Mesendoderm (in vitro differentiated cells): ENCODE results near the gene PLAGL2.

Experiments used
- DNase-seq: peaks from one replicate; pipeline ENCODE4 v3.0.0; 2013
- H2AK5ac ChIP-seq: 2 replicates; pipeline ENCODE4 v1.6.1; 2013; ENCODE audit warnings: low read length, inconsistent platforms
- H2BK120ac ChIP-seq: 2 replicates; pipeline ENCODE4 v1.6.1; 2013; ENCODE audit warnings: low read depth, mild to moderate bottlenecking, low read length, moderate library complexity, mixed read lengths
- H2BK15ac ChIP-seq: replicated peaks from 2 replicates; pipeline ENCODE4 v1.6.1; 2013; ENCODE audit warnings: low read depth, mild to moderate bottlenecking, moderate library complexity
- H2BK5ac ChIP-seq: 2 replicates; pipeline ENCODE4 v1.6.1; 2013; ENCODE audit warnings: low read length, inconsistent platforms
- H3K18ac ChIP-seq: 2 replicates; pipeline ENCODE4 v1.6.1; 2013; ENCODE audit warnings: mild to moderate bottlenecking, low read length, mixed read lengths
- H3K23ac ChIP-seq: one replicate; pipeline ENCODE4 v1.6.1; 2013; ENCODE audit warnings: low read length
- H3K27ac ChIP-seq: 2 replicates; pipeline ENCODE4 v1.5.1; 2013; ENCODE audit warnings: low read depth, mild to moderate bottlenecking, inconsistent platforms, low read length, moderate library complexity
- H3K27me3 ChIP-seq: 2 replicates; pipeline ENCODE4 v1.6.1; 2013; ENCODE audit warnings: low read length, control low read depth, mild to moderate bottlenecking, inconsistent platforms; ENCODE audit not compliant: insufficient read depth, poor library complexity
- H3K36me3 ChIP-seq: 2 replicates; pipeline ENCODE4 v1.6.1; 2013; ENCODE audit warnings: low read length, inconsistent platforms; ENCODE audit not compliant: control insufficient read depth, insufficient read depth
- H3K4ac ChIP-seq: one replicate; pipeline ENCODE4 v1.6.1; 2013; ENCODE audit warnings: low read depth, mild to moderate bottlenecking, low read length, moderate library complexity
- H3K4me1 ChIP-seq: 2 replicates; pipeline ENCODE4 v1.6.1; 2013; ENCODE audit warnings: low read depth, low read length, inconsistent platforms; ENCODE audit not compliant: control insufficient read depth
- H3K4me2 ChIP-seq: 2 replicates; pipeline ENCODE4 v1.6.1; 2013; ENCODE audit warnings: low read length
- H3K4me3 ChIP-seq: 2 replicates; pipeline ENCODE4 v1.5.1; 2013; ENCODE audit warnings: mild to moderate bottlenecking, low read length
- H3K56ac ChIP-seq: one replicate; pipeline ENCODE4 v1.6.1; 2013; ENCODE audit warnings: low read length
- H3K79me1 ChIP-seq: 2 replicates; pipeline ENCODE4 v1.6.1; 2013; ENCODE audit warnings: low read length, inconsistent platforms
- H3K79me2 ChIP-seq: 2 replicates; pipeline ENCODE4 v1.6.1; 2013; ENCODE audit warnings: mild to moderate bottlenecking, low read length; ENCODE audit not compliant: control insufficient read depth, insufficient read depth
- H3K9ac ChIP-seq: 2 replicates; pipeline ENCODE4 v1.6.1; 2013; ENCODE audit warnings: low read length, inconsistent platforms
- H4K5ac ChIP-seq: one replicate; pipeline ENCODE4 v1.6.1; 2013; ENCODE audit warnings: low read length
- H4K8ac ChIP-seq: one replicate; pipeline ENCODE4 v1.6.1; 2013; ENCODE audit warnings: low read depth, mild to moderate bottlenecking, control low read depth, low read length, moderate library complexity
- WGBS: extraction: QIAGEN DNeasy Blood & Tissue Kit; methylation state at CpG from one replicate; pipeline ENCODE4 v1.1.7; 2013; ENCODE audit warnings: low lambda C conversion rate, missing lambda C conversion rate; ENCODE audit not compliant: insufficient coverage; ENCODE audit errors: extremely low coverage; 5-methylcytosine and 5-hydroxymethylcytosine counted together

PLAGL2 gene

DNA sequence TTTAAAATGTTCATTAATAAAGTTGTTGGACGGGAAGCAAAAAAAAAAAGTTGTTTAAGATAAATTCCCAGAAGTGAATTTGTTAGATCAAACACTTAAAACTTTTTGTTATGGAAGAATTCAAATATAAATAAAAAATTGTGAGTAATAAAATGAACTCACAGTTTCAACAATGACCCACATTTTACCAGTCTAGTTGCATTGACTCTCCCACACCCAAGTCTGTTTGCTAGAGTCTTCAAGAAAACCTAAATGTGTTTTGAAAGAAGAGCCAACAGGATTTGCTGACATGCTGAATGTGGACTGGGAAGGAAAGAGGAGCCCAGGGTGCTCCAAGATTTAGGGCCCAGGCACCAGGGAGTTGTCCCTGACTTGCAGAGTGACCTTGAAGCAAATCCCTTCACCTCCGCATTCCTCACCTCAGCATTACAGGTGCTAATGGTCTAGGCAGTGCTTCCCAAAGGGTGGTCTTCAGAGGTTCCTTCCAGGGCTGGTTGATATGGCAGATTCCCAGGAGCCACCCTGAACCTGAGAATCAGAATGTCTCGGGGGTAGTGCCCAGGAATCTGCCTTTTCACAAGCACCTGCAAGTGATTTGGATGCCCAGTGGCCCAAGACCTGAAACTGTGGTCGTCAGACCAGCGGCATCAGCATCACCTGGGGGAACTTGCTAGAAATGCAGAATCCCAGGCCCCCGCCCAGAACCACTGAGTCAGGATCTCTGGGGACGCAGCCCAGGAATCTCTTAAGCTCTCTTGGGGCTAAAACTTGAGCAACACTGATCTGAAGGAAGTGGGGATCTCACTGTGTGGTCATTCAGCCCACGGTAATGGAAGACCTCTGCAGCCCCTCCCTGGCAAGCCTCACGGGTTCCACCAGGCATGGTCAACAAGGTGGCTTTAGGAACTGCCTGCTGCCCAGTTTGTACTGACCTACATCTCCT, 31.2 kb upstream of the PLAGL2 start:
- Histone ChIP-seq H3K23ac (no peak overlapping the region), H3K9ac (no peak overlapping the region), H3K4ac (no peak overlapping the region), H3K36me3 (no peaks in the 10 kb centered on the region), H4K5ac (no peak overlapping the region), H2AK5ac (no peak overlapping the region), H3K18ac (no peak overlapping the region), H3K4me3 (no peak overlapping the region), H2BK120ac (no peak overlapping the region), H3K4me2 (no peak overlapping the region), H3K27me3 (no peaks in the 10 kb centered on the region), H3K79me1 (no peaks in the 10 kb centered on the region), H2BK15ac (no peak overlapping the region), H3K27ac (no peak overlapping the region), H3K56ac (no peak overlapping the region), H3K4me1 (peaks cover 1% of the 10 kb centered on the region), H2BK5ac (no peak overlapping the region), H4K8ac (no peak overlapping the region), H3K79me2 (no peaks in the 10 kb centered on the region)
- 100% methylated on average over 1 of the region's 9 CpGs for WGBS
- peak; percentile 18 for DNase-seq

DNA sequence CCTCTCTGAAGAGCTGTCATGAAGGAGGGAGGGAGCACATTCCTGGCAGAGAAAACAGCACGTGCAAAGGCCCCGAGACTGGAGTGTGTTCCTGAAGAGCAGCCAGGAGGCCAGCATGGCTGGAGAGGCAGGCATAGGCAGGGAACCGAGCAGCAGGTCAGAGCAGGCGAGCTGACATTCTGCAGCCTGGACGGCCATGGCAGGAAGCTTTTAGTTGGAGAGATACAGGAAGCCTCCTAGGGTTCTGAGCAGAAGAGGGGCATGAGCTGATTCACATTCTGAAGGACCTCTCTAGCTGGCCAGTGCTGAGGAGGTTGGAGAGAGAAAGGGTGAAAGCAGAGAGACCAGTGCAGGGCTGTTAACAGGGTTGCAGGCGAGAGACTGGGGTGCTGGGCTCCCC, 29.9 kb upstream of the PLAGL2 start:
- H4K8ac ChIP-seq: no peak overlapping the region
- H3K4me2 ChIP-seq: no peak overlapping the region
- H3K79me1 ChIP-seq: no peaks in the 10 kb centered on the region
- no peak overlapping the region for H2BK120ac ChIP-seq
- no peak overlapping the region for H3K4me3 ChIP-seq
- H3K36me3 ChIP-seq: peaks cover 4% of the 10 kb centered on the region
- no peak overlapping the region for H2AK5ac ChIP-seq
- no peak overlapping the region for H2BK5ac ChIP-seq
- no peaks in the 10 kb centered on the region for H3K79me2 ChIP-seq
- no peak overlapping the region for H3K56ac ChIP-seq
- H3K4me1 ChIP-seq: peaks cover 1% of the 10 kb centered on the region
- H3K23ac ChIP-seq: no peak overlapping the region
- no peak overlapping the region for H4K5ac ChIP-seq
- no peaks in the 10 kb centered on the region for H3K27me3 ChIP-seq
- no peak overlapping the region for H3K27ac ChIP-seq
- no peak overlapping the region for H3K4ac ChIP-seq
- no CpG with 5 or more reads among the region's 6 CpGs for WGBS
- no peak for DNase-seq
- H2BK15ac ChIP-seq: no peak overlapping the region
- no peak overlapping the region for H3K9ac ChIP-seq
- H3K18ac ChIP-seq: no peak overlapping the region

DNA sequence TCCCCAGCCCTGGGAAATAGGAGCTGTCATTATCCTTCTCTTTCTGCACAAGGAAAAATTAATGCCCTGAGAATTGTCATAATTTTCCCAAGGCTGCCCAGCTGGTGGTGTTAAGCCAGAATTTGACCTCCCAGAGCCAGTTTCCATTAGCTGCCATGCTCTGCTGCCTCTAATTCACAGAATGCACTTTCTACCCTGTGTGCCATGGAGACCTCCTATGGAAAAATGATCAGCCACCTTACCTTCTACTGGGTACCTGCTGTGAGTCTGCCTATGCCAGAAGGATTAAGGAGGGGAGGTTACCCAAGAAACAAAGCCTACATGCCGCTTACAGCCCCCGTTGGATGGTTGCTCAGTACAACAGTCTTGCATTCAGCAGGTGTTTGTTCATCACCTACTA, 29.3 kb upstream of the PLAGL2 start:
- Histone ChIP-seq H3K4me2 (no peak overlapping the region), H3K79me2 (no peaks in the 10 kb centered on the region), H4K8ac (no peak overlapping the region), H3K36me3 (peaks cover 4% of the 10 kb centered on the region), H3K27ac (no peak overlapping the region), H3K4me1 (peaks cover 1% of the 10 kb centered on the region), H2BK120ac (no peak overlapping the region), H3K4ac (no peak overlapping the region), H3K9ac (no peak overlapping the region), H4K5ac (no peak overlapping the region), H2BK5ac (no peak overlapping the region), H3K18ac (no peak overlapping the region), H3K27me3 (no peaks in the 10 kb centered on the region), H3K56ac (no peak overlapping the region), H2BK15ac (no peak overlapping the region), H3K79me1 (no peaks in the 10 kb centered on the region), H3K4me3 (no peak overlapping the region), H2AK5ac (no peak overlapping the region), H3K23ac (no peak overlapping the region)
- no CpG with 5 or more reads among the region's 2 CpGs for WGBS
- DNase-seq: no peak

DNA sequence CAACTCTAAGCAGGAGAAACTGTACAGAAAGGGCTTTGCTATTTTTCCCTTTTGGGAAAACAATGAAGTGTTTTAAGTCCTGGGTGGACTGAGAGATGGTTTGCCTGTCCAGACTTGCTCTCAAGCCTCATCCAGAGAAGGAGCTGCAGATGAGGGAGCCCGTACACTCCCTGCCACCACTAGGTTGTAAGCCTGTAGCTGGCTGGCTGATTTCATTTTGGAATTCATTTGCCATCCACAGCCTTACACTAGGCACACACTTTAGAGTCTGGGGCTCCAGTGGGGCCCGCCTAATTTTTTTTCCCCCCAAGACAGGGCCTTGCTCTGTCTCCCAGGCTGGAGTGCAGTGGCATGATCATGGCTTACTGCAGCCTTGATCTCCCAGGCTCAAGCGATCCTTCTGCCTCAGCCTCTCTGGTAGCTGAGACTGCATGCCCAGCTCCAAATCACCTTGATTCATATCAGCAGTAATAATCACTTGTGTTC, 28.5 kb upstream of the PLAGL2 start:
- Histone ChIP-seq H3K23ac (no peak overlapping the region), H2BK5ac (no peak overlapping the region), H3K27me3 (no peaks in the 10 kb centered on the region), H2AK5ac (no peak overlapping the region), H4K8ac (no peak overlapping the region), H3K56ac (no peak overlapping the region), H3K4ac (no peak overlapping the region), H2BK15ac (no peak overlapping the region), H3K4me2 (no peak overlapping the region), H3K4me3 (no peak overlapping the region), H3K79me2 (no peaks in the 10 kb centered on the region), H3K18ac (no peak overlapping the region), H3K36me3 (peaks cover 5% of the 10 kb centered on the region), H3K27ac (no peak overlapping the region), H2BK120ac (no peak overlapping the region), H3K79me1 (no peaks in the 10 kb centered on the region), H3K4me1 (peaks cover 1% of the 10 kb centered on the region), H4K5ac (no peak overlapping the region), H3K9ac (no peak overlapping the region)
- WGBS: no CpG with 5 or more reads among the region's 3 CpGs
- no peak for DNase-seq

DNA sequence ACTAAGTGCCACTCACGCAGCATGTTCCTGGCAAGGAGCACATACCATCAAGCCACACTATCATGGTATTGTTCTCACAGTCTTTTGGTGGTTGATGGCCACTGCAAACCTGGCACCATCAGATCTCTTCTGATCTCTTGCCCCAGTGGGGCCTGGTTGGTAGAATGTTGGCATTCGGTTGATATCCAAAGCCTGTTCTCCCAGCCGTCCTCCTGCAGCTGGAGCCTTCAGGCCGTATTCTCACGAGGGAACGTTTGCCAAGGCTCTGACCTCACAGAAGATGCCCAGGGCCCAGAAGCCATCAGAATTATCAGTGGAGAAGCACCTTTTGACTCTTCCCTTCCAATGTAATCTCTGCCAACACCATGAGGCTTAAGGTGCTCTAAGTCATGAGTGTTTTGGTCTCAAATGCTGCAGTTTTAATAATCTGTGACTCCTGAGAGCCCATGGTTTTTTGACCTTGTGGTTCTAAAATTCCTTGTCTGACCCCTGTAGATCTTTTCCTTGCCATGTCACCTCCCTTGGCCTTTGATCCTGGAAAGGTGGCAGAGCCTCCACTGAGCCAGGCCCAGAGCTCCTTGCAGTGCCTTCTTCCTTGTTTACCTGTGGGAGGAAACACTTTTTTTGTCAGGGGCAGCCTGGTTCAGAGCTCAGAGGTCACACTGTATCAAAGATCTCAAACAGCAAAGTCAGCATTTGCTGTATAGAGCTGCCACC, 27.9 kb upstream of the PLAGL2 start:
- no peak overlapping the region for H2BK15ac ChIP-seq
- no peak overlapping the region for H2BK120ac ChIP-seq
- no peak overlapping the region for H3K56ac ChIP-seq
- no peak overlapping the region for H2AK5ac ChIP-seq
- H3K79me1 ChIP-seq: no peaks in the 10 kb centered on the region
- DNase-seq: no peak
- no peak overlapping the region for H3K4me2 ChIP-seq
- no peak overlapping the region for H3K23ac ChIP-seq
- H3K36me3 ChIP-seq: peaks cover 7% of the 10 kb centered on the region
- no peak overlapping the region for H2BK5ac ChIP-seq
- no peak overlapping the region for H4K5ac ChIP-seq
- no peak overlapping the region for H3K18ac ChIP-seq
- no peak overlapping the region for H3K9ac ChIP-seq
- no peak overlapping the region for H3K4me3 ChIP-seq
- H3K79me2 ChIP-seq: no peaks in the 10 kb centered on the region
- H3K4me1 ChIP-seq: peaks cover 1% of the 10 kb centered on the region
- H3K27ac ChIP-seq: no peak overlapping the region
- no CpG with 5 or more reads among the region's 6 CpGs for WGBS
- H4K8ac ChIP-seq: no peak overlapping the region
- no peaks in the 10 kb centered on the region for H3K27me3 ChIP-seq
- H3K4ac ChIP-seq: no peak overlapping the region
